HepG2 (cell line): ENCODE data around the gene FBXO33. TPM values are rescaled to one million over a fixed set of nuclear protein-coding genes. Genes with fewer than 3 reads are reported as not detected.

Experiments
- ATAC-seq: fragments of 200-7000 bp; cut with Tn5 transposase; 3 replicates; pipeline ENCODE4 v1.9.1; 2020; ENCODE audit warnings: mild to moderate bottlenecking, moderate library complexity
- BruUV-seq: library from RNA; stranded (reverse); fragments of 400-500 nt; replicated peaks from 2 replicates; lab custom pipeline; 2021; lab: Mats Ljungman, UMichigan
- CTCF ChIA-PET: fragments of 300-600 bp; formaldehyde crosslinking; extraction: SDS; loops from one replicate; lab custom pipeline; 2021; ENCODE audit warnings: low total read pairs, inconsistent platforms, low intra/inter-chr PET ratio; lab: Yijun Ruan, JAX
- POLR2A ChIA-PET: fragments of 350-600 bp; sonication (Branson Sonifier 250); formaldehyde crosslinking; loops from one replicate; lab custom pipeline; 2020; ENCODE audit warnings: antibody characterized with exemption, inconsistent platforms; lab: Yijun Ruan, JAX
- DNase-seq: peaks from one replicate; pipeline ENCODE4 v3.0.0-alpha.2; 2015; ENCODE audit warnings: low spot score
- FAIRE-seq: peaks from 3 replicates; lab custom pipeline; 2011; peaks lifted over from hg19 to GRCh38; lab: Jason Lieb, UNC
- H2AFZ ChIP-seq: one replicate; pipeline ENCODE4 v1.6.1; 2011; ENCODE audit warnings: low read length, inconsistent platforms
- H3K27ac ChIP-seq: fragments of 300-600 bp; 3 replicates; pipeline ENCODE4 v1.8.0; 2011; ENCODE audit warnings: mixed run types, mild to moderate bottlenecking, mixed read lengths, low read length, inconsistent platforms; ENCODE audit not compliant: insufficient read depth; ENCODE audit errors: extremely low read length
- H3K27me3 ChIP-seq, 2 experiments: fragments of 200-600 bp in 1 of 2; 2 replicates in 1 of 2; 3 replicates in 1 of 2; pipeline versions ENCODE4 v1.6.0 to v1.8.0; 2011; ENCODE audit warnings: low read length in 2 of 2, mild to moderate bottlenecking in 2 of 2, moderate library complexity in 2 of 2, inconsistent platforms in 1 of 2; ENCODE audit not compliant: insufficient read depth in 2 of 2, control insufficient read depth in 1 of 2
- H3K36me3 ChIP-seq, 2 experiments: fragments of 200-600 bp in 1 of 2; replicated peaks in 1 of 2; 2 replicates in 1 of 2; 3 replicates in 1 of 2; pipeline versions ENCODE4 v1.5.1 to v1.8.0; 2011; ENCODE audit warnings: low read length in 2 of 2, inconsistent platforms in 1 of 2; ENCODE audit not compliant: insufficient read depth in 2 of 2, control insufficient read depth in 1 of 2
- H3K4me1 ChIP-seq: 2 replicates; pipeline ENCODE4 v1.5.1; 2012; ENCODE audit warnings: low read length, inconsistent platforms; ENCODE audit not compliant: insufficient read depth
- H3K4me2 ChIP-seq: 2 replicates; pipeline ENCODE4 v1.6.0; 2011; ENCODE audit warnings: low read depth, low read length, inconsistent platforms
- H3K4me3 ChIP-seq, 3 experiments: fragments of 200-600 bp in 1 of 3; sonication (generic), shearing (Covaris generic) in 1 of 3; replicated peaks in 1 of 3; 2 replicates each; pipeline ENCODE4 v1.5.1; 2011 to 2016; ENCODE audit warnings: low read length in 3 of 3, inconsistent platforms in 2 of 3, low read depth in 2 of 3, mild to moderate bottlenecking in 2 of 3, control low read depth in 1 of 3, mixed read lengths in 1 of 3; ENCODE audit not compliant: insufficient read depth in 1 of 3
- H3K79me2 ChIP-seq: one replicate; pipeline ENCODE4 v1.6.1; 2011; ENCODE audit warnings: low read length, inconsistent platforms; ENCODE audit not compliant: insufficient read depth
- H3K9ac ChIP-seq: 2 replicates; pipeline ENCODE4 v1.6.0; 2011; ENCODE audit warnings: mild to moderate bottlenecking, low read depth, low read length, inconsistent platforms; ENCODE audit not compliant: insufficient read depth
- H3K9me3 ChIP-seq: 2 replicates; pipeline ENCODE4 v1.5.1; 2012; ENCODE audit warnings: mild to moderate bottlenecking, low read length
- H4K20me1 ChIP-seq: 2 replicates; pipeline ENCODE4 v1.6.0; 2011; ENCODE audit warnings: inconsistent platforms, mild to moderate bottlenecking, low read length, moderate library complexity; ENCODE audit not compliant: insufficient read depth
- DNMT1 ChIP-seq: sonication (generic); formaldehyde crosslinking; IDR thresholded peaks from 2 replicates; pipeline ENCODE4 v1.5.1; 2020; ENCODE audit warnings: mild to moderate bottlenecking, missing genetic modification reagents
- DNMT3B ChIP-seq: conservative IDR thresholded peaks from 2 replicates; pipeline ENCODE4 v1.6.1; 2016; ENCODE audit warnings: missing biosample characterization, control low read depth
- ELF3 ChIP-seq: IDR thresholded peaks from 2 replicates; pipeline ENCODE4 v1.6.1; 2016; ENCODE audit warnings: missing genetic modification reagents, missing compliant biosample characterization
- FOXA1 ChIP-seq, 2 experiments: fragments of 450-650 bp in 1 of 2; sonication (generic) in 1 of 2; formaldehyde crosslinking in 1 of 2; IDR thresholded peaks; 2 replicates each; pipeline versions ENCODE4 v1.4.0 to v1.6.1; 2016 to 2020; ENCODE audit warnings: missing genetic modification reagents in 1 of 2
- FOXJ3 ChIP-seq: sonication (generic); formaldehyde crosslinking; IDR thresholded peaks from 2 replicates; pipeline ENCODE4 v1.4.0; 2020; ENCODE audit warnings: missing genetic modification reagents, mild to moderate bottlenecking, borderline replicate concordance
- HOXA5 ChIP-seq: sonication (generic); formaldehyde crosslinking; IDR thresholded peaks from 2 replicates; pipeline ENCODE4 v1.4.0; 2020; ENCODE audit warnings: missing genetic modification reagents
- KLF13 ChIP-seq: sonication (generic); formaldehyde crosslinking; IDR thresholded peaks from 2 replicates; pipeline ENCODE4 v1.4.0; 2020; ENCODE audit warnings: mild to moderate bottlenecking, missing genetic modification reagents
- MTF1 ChIP-seq: sonication (generic); formaldehyde crosslinking; IDR thresholded peaks from 2 replicates; pipeline ENCODE4 v1.5.0; 2020; ENCODE audit warnings: missing genetic modification reagents
- RAD21 ChIP-seq: fragments of 450-650 bp; formaldehyde crosslinking; IDR thresholded peaks from 2 replicates; pipeline ENCODE4 v1.5.0; 2020; ENCODE audit warnings: mild to moderate bottlenecking
- SMC3 ChIP-seq: IDR thresholded peaks from 2 replicates; pipeline ENCODE4 v1.6.1; 2011; ENCODE audit warnings: low read length, improper control_type of control experiment
- THRA ChIP-seq: sonication (generic); formaldehyde crosslinking; IDR thresholded peaks from 2 replicates; pipeline ENCODE4 v1.4.0; 2020; ENCODE audit warnings: missing genetic modification reagents, borderline replicate concordance
- TRIM24 ChIP-seq: sonication (generic); formaldehyde crosslinking; IDR thresholded peaks from 2 replicates; pipeline ENCODE4 v1.8.0; 2022; ENCODE audit warnings: mild to moderate bottlenecking, missing genetic modification reagents
- ZNF230 ChIP-seq: sonication (generic); formaldehyde crosslinking; IDR thresholded peaks from 2 replicates; pipeline ENCODE4 v1.4.0; 2020; ENCODE audit warnings: mild to moderate bottlenecking, missing genetic modification reagents
- ZNF598 ChIP-seq: sonication (generic); formaldehyde crosslinking; IDR thresholded peaks from 2 replicates; pipeline ENCODE4 v1.5.1; 2020; ENCODE audit warnings: mild to moderate bottlenecking, missing genetic modification reagents, borderline replicate concordance
- ZSCAN29 ChIP-seq: sonication (generic); formaldehyde crosslinking; conservative IDR thresholded peaks from 2 replicates; pipeline ENCODE4 v1.4.0; 2020; ENCODE audit warnings: mild to moderate bottlenecking, missing genetic modification reagents
- WGBS: methylation state at CpG from one replicate; pipeline ENCODE4 v1.1.6; 2017; ENCODE audit warnings: low lambda C conversion rate; 5-methylcytosine and 5-hydroxymethylcytosine counted together
- in situ Hi-C: cut with HindIII; loops from 2 replicates; pipeline ENCODE4 v1.10.0; 2017; ENCODE audit warnings: low pct_unique_long_range_greater_than_20kb; ENCODE audit not compliant: extremely low pct_ligation_motif_present
- intact Hi-C: fragments of 100-400 bp; cut with micrococcal nuclease; formaldehyde crosslinking; loops from one replicate; pipeline ENCODE4 v1.10.0; 2022; ENCODE audit not compliant: unreplicated experiment
- polyA plus RNA-seq, 8 experiments: library from polyadenylated mRNA; depleted of rRNA in 3 of 8; stranded (reverse) in 7 of 8; unstranded in 1 of 8; fragments of >200 nt; fragmentation: Illumina TruSeq in 4 of 8; extraction: Trizol in 4 of 8; gene quantifications; 2 replicates each; pipeline versions ENCODE4 v1.2.1 to v1.2.3, GENCODE V29; 2011 to 2016; ENCODE audit warnings: low read depth in 4 of 8, missing spikeins in 1 of 8, mixed read lengths in 1 of 8; ENCODE audit not compliant: insufficient read depth in 1 of 8
- total RNA-seq, 5 experiments: library from RNA; depleted of rRNA; stranded (reverse); fragments of >200 nt; fragmentation: Illumina TruSeq; extraction: Trizol; gene quantifications; 2 replicates each; pipeline ENCODE4 v1.2.3, GENCODE V29; 2016; ENCODE audit warnings: low read depth in 1 of 5

FBXO33 gene
- total and polyA plus RNA-seq, 2 of the 13 experiments (the other 11 are each of a cell fraction or from before 2014, with no cell fraction given), result 15.5 to 16.9 TPM

GRCh38 chr14:39467889-39468524, 35.8 kb upstream of the FBXO33 start (continued):
- TF ChIP-seq RAD21 (CRISPR knock-in tag) (peak; percentile 76), FOXJ3 (CRISPR knock-in tag) (peak; percentile 39; the same call in 1 of the 2 replicates), ZNF598 (CRISPR knock-in tag) (0 out of 2 replicates have a peak, but pooled peaks have one; percentile 72), HOXA5 (CRISPR knock-in tag) (peak; percentile 29; the same call in 1 of the 2 replicates), TRIM24 (CRISPR knock-in tag) (no peak), ZNF230 (CRISPR knock-in tag) (0 out of 2 replicates have a peak, but pooled peaks have one; percentile 24), SMC3 (peak; percentile 67; the same call in 1 of the 2 replicates), THRA (0 out of 2 replicates have a peak, but pooled peaks have one; percentile 3)
- TF ChIP-seq, all 625 proteins: peak for 22

GRCh38 chr14:39459795-39460478, 27.7 kb upstream of the FBXO33 start:
- 0% methylated on average over 1 of the region's 1 CpG for WGBS
- no peaks in the 10 kb centered on the region for H3K79me2 ChIP-seq
- H3K9me3 ChIP-seq, result no peaks in the 10 kb centered on the region
- H3K4me1 ChIP-seq, result no peaks in the 10 kb centered on the region
- no peak for DNase-seq
- H3K4me3 ChIP-seq, result no peak overlapping the region
- in situ Hi-C loops, result no loop called here
- intact Hi-C loops, result no loop called here
- TF ChIP-seq ELF3 (CRISPR knock-in tag) (no peak), DNMT1 (CRISPR knock-in tag) (no peak), DNMT3B (no peak), KLF13 (CRISPR knock-in tag) (no peak), MTF1 (CRISPR knock-in tag) (no peak), ZSCAN29 (CRISPR knock-in tag) (no peak), FOXA1 (IDR thresholded peaks at IDR 0.05) (no peak), FOXA1 (CRISPR knock-in tag; IDR thresholded peaks at IDR 0.05) (no peak)
- no peak overlapping the region for H3K9ac ChIP-seq
- BruUV-seq, result no TSS peak
- H3K36me3 ChIP-seq, result no peaks in the 10 kb centered on the region
- H2AFZ ChIP-seq, result no peak overlapping the region
- no peak; the same call in 2 of the 3 replicates for ATAC-seq
- POLR2A ChIA-PET, result no interaction called here
- CTCF ChIA-PET, result no interaction called here
- H3K27ac ChIP-seq, result no peak overlapping the region
- no peak for FAIRE-seq
- H3K27me3 ChIP-seq, result no peaks in the 10 kb centered on the region
- H3K4me2 ChIP-seq, result no peak overlapping the region
- H4K20me1 ChIP-seq, result no peaks in the 10 kb centered on the region
